HG03378 (cell line): ENCODE data around the gene GPR107.

Experiments
- ATAC-seq: cut with Tn5 transposase; IDR thresholded peaks from one replicate; pipeline ENCODE4 v1.9.1; 2021; ENCODE audit warnings: mild to moderate bottlenecking, moderate library complexity; ENCODE audit not compliant: unreplicated experiment

The GPR107 gene

DNA sequence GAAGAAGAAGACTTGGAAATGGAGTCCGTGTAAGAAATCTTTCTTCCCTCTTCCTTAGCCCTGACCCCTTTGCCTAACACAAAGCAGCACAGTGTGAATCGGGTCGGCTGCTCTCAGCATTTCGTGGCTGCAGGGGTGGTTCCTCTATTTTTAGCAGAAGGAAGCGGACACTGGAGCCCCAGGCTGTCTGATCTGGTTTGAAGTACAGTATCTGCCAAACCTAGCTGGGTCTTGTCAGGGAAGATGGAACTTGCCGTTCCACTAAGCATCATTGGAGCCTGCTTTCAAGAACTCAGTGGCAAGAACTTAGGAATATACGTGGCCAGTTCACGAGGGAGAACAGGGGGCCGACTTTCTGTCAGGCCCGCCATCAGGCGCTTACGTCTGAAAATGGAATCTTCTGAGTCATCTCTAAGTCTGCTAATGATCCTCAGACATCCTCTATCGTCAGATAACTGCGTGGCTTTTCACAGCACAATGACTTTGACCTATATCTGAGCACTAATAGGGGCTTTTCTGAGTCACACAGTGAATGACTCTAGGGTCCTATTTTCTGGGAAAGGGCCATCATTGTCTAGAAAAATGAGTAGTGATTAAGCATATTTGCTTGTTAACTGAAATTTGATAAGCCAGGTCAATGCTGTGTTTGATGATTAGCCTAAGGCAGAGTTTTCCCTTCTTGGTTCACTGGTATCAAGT, 75.2 kb downstream of the GPR107 start:
- peak; percentile 69 for ATAC-seq

DNA sequence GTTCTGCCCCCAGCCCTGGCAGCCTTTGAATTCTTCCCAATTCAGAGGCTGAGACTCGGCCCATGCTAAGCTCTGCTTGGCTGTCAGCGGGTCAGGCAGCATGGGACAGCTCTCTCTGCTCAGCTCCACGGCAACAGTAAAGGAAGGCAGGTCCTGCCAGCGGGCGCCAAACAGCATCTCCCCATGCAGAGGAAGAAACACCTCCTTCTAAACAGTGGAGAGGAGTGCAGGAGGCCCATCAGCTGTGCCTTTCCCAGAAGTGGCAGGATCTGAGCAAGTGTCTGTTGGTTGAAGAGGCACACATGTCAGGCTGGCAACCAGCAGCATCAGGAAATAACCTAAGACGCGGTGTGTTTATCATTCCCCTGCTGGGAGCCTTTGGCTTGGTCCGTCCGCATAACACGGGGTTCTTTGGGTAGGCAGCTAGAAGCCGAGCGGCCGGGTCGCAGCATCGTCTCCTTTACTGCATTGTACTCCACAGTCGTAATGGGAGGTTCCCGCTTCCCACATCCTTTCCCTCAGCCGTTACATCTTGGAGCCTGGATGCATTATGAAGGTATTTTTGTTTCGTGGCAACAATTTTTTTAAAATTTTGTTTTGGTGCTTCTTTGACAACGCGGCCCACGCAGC, 75.8 kb downstream of the GPR107 start:
- no peak for ATAC-seq

GRCh38 chr9:130132746-130133145, 79.0 kb downstream of the GPR107 start:
- no peak for ATAC-seq

DNA sequence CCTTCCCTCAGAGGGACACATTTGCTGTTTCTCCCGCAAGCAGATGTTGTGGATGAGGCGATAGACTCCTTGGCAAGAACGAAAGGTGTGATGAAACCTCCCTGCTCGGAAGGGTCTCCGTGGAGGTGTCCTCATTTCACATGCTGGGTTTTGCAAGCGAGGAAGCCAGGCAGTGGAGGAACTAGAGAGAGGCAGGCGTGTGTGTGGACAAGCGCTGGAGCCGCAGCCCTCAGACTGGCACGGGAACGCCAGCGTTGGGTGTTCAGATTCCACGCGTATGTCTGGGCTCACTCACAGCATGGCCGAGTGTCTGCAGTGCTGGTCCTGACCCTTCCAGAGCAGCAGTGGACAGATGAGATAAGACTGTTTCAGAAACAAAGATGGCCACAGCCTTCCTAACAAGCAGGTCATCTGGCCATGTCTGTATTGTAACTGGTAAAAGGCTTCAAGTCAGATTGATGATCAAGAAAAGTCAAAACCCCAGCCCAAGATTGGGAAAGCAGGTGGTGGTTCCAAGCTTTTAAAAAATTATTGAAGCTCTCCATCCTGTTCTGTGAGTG, 83.5 kb downstream of the GPR107 start:
- no peak for ATAC-seq

GRCh38 chr9:130137641-130138081, 84.0 kb downstream of the GPR107 start:
- ATAC-seq, result no peak

- no peak for ATAC-seq
Measured at GRCh38 chr9:130138171-130138653, 84.5 kb downstream of the GPR107 start.

DNA sequence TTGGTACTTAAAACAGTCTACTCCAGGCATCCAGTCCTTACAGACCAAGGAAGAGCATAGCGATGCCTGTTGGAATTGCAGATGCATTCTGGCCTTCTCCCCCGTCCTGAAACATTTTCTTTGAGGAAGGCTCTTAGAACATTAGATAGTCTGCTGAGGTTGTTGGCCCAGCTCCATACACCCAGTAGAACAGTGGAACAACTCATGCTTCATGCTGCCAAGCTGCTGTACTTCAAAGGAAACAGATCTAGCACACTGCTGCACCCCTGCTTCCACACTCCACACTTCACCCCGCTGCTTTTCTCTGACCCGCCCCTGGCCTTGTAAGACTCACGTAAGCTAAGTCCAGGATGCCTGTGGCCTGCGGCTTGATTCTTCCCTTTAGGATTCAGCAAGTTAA, 85.1 kb downstream of the GPR107 start:
- no peak for ATAC-seq

- ATAC-seq, result no peak
Measured at GRCh38 chr9:130139251-130139650, 85.5 kb downstream of the GPR107 start.

- ATAC-seq, result no peak
Measured at GRCh38 chr9:130140706-130141105, 87.0 kb downstream of the GPR107 start.

GRCh38 chr9:130142056-130142455, 88.3 kb downstream of the GPR107 start:
- no peak for ATAC-seq

DNA sequence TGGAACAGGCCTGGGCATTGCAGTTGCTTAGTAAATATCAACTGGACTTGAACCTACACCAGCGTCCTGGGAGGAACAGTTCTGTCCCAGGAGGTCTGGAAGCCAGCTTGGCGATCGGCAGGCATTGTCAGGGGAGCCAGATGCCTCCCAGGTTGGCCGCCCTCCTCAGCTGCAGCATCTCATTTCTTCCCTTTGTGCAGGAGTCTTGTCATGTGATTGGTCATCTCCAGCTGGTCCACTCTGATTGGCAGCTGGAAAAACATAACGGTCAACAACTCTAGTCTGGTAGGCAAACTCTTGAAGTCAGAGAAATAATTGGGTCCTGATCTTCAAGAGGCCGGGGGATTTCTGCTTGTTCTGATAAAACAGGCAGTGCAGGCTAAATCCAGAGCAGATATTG, 88.9 kb downstream of the GPR107 start:
- ATAC-seq, result no peak

GRCh38 chr9:130143279-130143893, 89.7 kb downstream of the GPR107 start:
- ATAC-seq, result no peak

DNA sequence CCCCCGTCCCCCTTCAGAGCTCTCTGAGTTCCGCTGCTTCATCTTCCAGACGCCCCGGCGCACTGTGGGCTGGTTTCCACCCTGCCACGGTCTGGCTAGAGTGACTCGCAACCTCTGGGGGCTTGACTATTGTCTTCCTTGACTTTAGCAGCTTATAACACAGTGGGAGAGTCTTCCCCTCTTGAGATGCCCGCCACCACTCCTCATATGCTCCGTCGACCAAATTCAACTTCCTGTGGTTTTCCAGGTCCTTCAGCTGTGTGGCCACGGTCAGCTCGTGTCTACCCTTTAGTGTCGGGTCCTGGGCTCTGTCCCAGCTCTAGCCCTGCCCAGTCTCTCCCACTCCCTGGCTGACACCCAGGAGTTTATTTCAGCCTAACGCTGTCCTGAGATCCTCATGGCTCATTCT, 90.3 kb downstream of the GPR107 start:
- no peak for ATAC-seq

DNA sequence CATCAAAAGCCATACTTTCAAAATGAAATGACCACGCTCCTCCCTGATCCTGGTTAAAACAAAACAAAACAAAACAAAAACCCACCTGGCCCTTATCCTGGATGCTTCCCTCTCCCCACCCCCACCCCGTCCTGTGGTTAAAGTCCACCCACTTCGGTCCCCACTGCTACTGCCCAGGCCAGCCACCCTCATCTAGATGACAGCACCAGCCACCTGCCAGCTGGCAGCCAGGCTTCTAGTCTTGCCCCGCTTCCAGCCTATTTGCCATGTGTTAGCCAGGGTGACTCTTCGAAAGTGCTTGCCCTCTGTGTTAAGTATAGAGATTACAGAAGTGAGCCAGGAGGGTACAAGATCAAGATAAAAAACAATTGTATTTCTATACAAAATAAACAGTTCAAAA, 91.0 kb downstream of the GPR107 start:
- no peak for ATAC-seq

DNA sequence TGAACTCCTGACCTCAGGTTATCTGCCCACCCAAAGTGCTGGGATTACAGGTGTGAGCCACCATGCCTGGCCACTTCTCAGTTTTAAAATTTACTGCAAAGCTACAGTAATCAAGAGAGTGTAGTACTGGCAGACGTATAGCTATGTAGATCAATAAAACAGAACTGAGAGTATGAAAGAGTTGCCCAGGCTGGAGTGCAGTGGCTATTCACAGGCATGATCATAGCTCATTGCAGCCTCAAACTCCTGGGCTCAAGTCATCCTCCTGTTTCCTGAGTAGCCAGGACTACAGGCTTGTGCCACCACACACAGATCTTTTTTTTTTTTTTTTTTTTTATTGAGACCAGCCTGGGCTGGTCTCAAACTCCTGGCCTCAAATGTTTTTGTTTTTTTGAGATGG, 92.0 kb downstream of the GPR107 start:
- no peak for ATAC-seq

DNA sequence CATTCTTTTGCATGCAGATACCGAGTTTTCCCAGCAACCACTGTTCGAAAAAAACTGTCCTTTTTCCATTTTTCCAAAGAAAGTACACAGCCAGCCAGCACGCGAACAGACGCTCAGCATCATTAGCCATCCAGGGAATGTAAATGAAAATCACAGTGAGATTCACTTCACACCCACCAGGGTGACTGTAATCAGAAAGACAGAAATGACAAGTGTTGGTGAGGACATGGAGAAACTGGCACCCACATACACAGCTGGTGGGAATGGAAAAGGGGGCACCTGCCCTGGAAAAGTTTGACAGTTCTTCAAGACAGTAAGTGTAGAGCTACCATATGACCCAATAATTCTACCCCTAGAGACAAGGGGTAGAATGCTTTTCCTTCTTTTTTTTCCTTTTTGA, 93.5 kb downstream of the GPR107 start:
- no peak for ATAC-seq

GRCh38 chr9:130147910-130148309, 94.2 kb downstream of the GPR107 start:
- ATAC-seq, result no peak

- no peak for ATAC-seq
Measured at GRCh38 chr9:130149031-130149430, 95.3 kb downstream of the GPR107 start.

DNA sequence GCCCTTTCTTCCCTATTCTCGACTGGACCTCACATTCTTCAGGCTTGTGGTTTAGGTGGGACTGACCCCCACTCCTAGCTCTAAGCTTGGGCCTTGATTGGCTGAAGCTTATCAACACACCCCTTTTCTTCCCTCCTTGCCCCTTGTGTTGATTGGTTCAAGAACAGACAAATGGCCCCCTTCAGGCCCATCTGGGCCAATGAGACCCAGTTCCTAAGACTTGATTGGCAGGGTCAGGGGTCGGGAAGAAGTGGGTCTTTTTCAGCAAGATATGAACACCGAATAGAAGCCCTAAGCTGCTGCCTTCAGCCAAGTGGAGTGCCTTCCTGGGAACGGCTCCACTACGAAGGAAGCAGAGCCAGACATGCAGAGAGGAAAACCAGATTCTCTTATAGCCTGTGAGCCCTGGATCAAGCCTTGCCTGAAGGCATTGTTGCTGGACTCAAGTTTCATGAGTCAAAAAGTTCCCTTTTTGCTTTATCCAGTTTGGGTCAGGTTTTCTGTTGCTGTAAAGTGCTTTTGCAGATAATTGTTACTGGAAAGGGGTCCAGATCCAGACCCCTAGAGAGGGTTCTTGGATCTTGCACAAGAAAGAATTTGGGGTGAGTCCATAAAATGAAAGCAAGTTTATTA, 96.1 kb downstream of the GPR107 start:
- ATAC-seq, result no peak

GRCh38 chr9:130150779-130151382, 97.2 kb downstream of the GPR107 start:
- no peak for ATAC-seq

DNA sequence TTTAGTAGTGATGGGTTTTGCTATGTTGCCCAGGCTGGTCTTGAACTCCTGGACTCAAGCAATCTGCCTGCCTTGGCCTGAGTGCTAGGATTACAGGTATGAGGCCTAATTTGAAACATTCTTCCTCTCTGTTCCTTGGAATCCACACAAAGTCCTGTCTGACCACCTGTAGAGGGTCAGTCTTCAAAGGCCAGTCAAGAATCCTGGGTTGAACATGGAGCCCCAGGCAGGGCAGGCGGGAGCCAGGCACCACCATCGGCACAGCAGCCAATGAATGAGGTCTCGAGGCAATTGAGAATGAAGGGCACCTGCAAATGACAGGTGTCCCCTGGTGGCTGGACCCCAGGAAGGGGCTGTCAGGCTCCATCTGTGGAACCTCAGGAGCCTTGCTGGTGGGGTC, 101.1 kb downstream of the GPR107 start:
- no peak for ATAC-seq
